ENCODE results near the gene NDEL1. TPM values are rescaled to one million over a fixed set of nuclear protein-coding genes. Genes with fewer than 3 reads are reported as not detected.
A peak's percentile ranks its signal among the peaks of the same experiment; 100 is the strongest.

Gene NDEL1
- total and polyA plus RNA-seq, 8 donors, result 14.4 to 28.8 (median 21.0) TPM

DNA sequence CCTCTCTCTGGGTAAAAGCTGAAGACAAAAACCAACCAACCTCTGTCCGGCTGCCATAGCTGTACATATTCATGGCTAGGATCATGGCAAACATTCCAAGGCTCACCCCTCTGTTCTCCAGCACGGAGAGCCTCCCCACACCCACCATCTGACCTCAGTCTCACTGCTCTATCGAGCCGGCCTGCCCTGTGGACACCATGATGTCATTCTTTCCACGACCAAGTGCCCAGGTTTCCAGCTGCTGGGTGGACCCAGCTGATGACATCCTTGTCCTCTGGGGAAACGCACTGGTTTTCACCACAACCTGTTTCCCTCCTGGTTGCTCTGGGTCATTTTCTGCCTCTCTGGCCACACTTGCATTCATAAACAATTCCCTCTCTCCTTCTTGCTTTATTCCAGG is 67.7 kb downstream of the NDEL1 start:
- no peaks in the 10 kb centered on the region for H3K9me3 ChIP-seq
- intact Hi-C loops (cut with DNase I), result loop anchor here in 1 of 3 donors (10.0 kb wide), 1 partner anchor 59 kb away; no protein-coding TSS in a partner anchor
- 81 to 87% methylated on average over 6 of the region's 6 CpGs for WGBS, 2 donors
- TF ChIP-seq, protein P1, sequence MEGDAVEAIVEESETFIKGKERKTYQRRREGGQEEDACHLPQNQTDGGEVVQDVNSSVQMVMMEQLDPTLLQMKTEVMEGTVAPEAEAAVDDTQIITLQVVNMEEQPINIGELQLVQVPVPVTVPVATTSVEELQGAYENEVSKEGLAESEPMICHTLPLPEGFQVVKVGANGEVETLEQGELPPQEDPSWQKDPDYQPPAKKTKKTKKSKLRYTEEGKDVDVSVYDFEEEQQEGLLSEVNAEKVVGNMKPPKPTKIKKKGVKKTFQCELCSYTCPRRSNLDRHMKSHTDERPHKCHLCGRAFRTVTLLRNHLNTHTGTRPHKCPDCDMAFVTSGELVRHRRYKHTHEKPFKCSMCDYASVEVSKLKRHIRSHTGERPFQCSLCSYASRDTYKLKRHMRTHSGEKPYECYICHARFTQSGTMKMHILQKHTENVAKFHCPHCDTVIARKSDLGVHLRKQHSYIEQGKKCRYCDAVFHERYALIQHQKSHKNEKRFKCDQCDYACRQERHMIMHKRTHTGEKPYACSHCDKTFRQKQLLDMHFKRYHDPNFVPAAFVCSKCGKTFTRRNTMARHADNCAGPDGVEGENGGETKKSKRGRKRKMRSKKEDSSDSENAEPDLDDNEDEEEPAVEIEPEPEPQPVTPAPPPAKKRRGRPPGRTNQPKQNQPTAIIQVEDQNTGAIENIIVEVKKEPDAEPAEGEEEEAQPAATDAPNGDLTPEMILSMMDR (IDR thresholded peaks at IDR 0.05), result no peak
- no peak for FAIRE-seq
- peaks cover 0 to 1% (median 0%) of the 10 kb centered on the region in 3 donors for H3K36me3 ChIP-seq
- H3K4me3 ChIP-seq, result no peak overlapping the region
- H3K27me3 ChIP-seq, result no peaks in the 10 kb centered on the region
- H3K4me1 ChIP-seq, result no peaks in the 10 kb centered on the region
- peak in 2 of 4 donors; percentile 19 to 32 for ATAC-seq
- H3K27ac ChIP-seq, result no peak overlapping the region
- DNase-seq, result no peak

DNA sequence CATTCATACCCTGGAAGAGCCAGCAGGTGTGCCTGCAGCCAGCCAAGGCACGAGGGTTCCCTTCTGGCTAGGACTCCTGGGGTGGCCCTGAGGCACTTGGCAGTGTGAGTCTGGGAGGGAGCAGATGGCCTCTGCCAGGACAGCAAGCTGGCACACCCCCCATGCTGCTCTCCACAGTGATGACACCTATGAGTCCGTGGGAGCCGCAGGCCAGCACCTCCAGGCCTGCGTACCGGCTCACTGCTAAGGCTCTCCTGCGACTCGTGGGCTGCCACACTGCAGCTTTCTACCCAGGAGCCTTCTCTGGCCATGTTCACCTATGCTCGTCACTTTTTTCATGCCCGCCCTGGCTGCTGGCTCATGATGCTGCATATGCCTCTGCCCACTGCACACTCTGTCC is 68.1 kb downstream of the NDEL1 start:
- intact Hi-C loops (cut with DNase I), result loop anchor here in 1 of 3 donors (10.0 kb wide), 1 partner anchor 59 kb away; no protein-coding TSS in a partner anchor
- H3K27me3 ChIP-seq, result no peaks in the 10 kb centered on the region
- no peaks in the 10 kb centered on the region for H3K9me3 ChIP-seq
- ATAC-seq (peak in 1 of 4 donors; percentile 28), FAIRE-seq (no peak), DNase-seq (no peak)
- no peaks in the 10 kb centered on the region for H3K4me1 ChIP-seq
- TF ChIP-seq, protein P1 (IDR thresholded peaks at IDR 0.05), result no peak
- WGBS, 2 donors, result 84 to 85% methylated on average over 9 of the region's 9 CpGs
- no peak overlapping the region for H3K27ac ChIP-seq
- no peak overlapping the region for H3K4me3 ChIP-seq
- H3K36me3 ChIP-seq, result peaks cover 0 to 6% (median 0%) of the 10 kb centered on the region in 3 donors

DNA sequence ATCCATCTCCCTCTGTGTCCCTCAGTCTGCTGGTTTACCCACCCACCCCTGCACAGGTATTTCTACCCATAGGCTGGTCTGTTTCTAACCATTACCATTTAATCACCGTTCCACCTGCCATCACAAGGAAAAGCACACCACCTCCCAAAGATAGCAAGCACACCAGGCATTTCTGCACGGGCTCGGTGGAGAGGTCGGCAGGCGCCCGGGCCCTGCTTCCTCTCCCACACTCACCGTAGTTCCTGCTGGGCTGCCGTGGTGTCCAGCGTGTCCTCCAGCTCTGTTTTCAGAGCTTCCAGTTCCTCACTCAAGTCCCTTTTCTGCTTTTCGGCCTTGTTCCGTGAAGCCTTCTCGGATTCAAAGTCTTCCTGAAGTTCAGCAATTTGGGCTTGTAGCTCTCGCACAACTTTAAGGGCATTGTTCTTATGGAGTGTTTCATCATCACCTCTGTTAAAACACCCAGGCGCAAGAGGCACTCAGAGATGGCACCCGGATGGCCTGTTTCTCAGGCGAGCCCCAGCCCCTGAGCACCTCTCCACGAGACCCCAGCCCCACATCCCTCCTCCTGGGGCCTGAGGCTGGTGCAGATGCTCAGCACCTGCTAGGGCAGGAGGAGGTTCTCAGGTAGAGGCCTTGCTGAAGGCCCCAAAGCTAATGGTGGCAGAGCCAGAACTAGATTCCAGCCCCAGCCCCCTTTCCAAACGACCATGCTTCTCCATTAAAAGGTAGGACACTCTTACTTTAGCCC is 69.0 kb downstream of the NDEL1 start:
- H3K27me3 ChIP-seq, result no peaks in the 10 kb centered on the region
- no peak overlapping the region for H3K4me3 ChIP-seq
- H3K4me1 ChIP-seq, result no peaks in the 10 kb centered on the region
- ATAC-seq (no peak), FAIRE-seq (no peak), DNase-seq (no peak)
- WGBS, 2 donors, result 94 to 97% methylated on average over 18 of the region's 18 CpGs
- peaks cover 0 to 12% (median 0%) of the 10 kb centered on the region in 3 donors for H3K36me3 ChIP-seq
- H3K27ac ChIP-seq, result no peak overlapping the region
- H3K9me3 ChIP-seq, result no peaks in the 10 kb centered on the region
- intact Hi-C loops (cut with DNase I), result loop anchor here in 1 of 3 donors (10.0 kb wide), 1 partner anchor 60 kb away; no protein-coding TSS in a partner anchor
- TF ChIP-seq, protein P1 (IDR thresholded peaks at IDR 0.05), result no peak

GRCh38 chr17:8506145-8506544 is 70.5 kb downstream of the NDEL1 start:
- DNase-seq, result no peak
- intact Hi-C loops (cut with DNase I), result loop anchor here in 1 of 3 donors (10.0 kb wide), 1 partner anchor 61 kb away; no protein-coding TSS in a partner anchor
- H3K27me3 ChIP-seq, result no peaks in the 10 kb centered on the region
- 85 to 88% methylated on average over 14 of the region's 14 CpGs for WGBS, 2 donors
- H3K4me1 ChIP-seq, result no peaks in the 10 kb centered on the region
- H3K9me3 ChIP-seq, result no peaks in the 10 kb centered on the region
- H3K27ac ChIP-seq, result no peak overlapping the region
- H3K36me3 ChIP-seq, result peaks cover 0 to 12% (median 0%) of the 10 kb centered on the region in 3 donors
- H3K4me3 ChIP-seq, result no peak overlapping the region
- no peak for ATAC-seq
- no peak for FAIRE-seq
- TF ChIP-seq, protein P1 (IDR thresholded peaks at IDR 0.05), result no peak

DNA sequence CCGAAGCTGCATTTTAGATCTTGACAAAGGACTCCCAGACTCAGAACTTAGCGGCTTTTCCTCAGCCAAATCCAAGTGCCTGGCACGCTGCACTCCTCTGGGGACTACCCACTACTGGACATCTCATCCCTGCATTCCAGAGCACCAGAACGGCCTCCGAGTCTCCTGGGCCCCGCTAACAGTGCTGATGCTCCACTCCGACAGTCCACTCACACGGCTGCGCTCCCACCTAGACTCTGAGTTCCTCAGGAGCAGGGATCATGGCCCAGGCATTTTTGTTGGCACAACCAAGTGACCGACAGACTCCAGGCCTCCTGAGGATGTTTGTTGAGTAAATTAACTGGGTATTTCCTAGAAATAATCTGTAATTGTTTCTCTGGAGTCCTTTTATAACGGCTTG is 79.1 kb downstream of the NDEL1 start:
- TF ChIP-seq, protein P1 (IDR thresholded peaks at IDR 0.05), result no peak
- no peak overlapping the region for H3K27ac ChIP-seq
- WGBS, 2 donors, result 95 to 96% methylated on average over 11 of the region's 11 CpGs
- FAIRE-seq (no peak), DNase-seq (no peak), ATAC-seq (no peak)
- peaks cover 0 to 15% (median 3%) of the 10 kb centered on the region in 3 donors for H3K36me3 ChIP-seq
- no peak overlapping the region for H3K4me3 ChIP-seq
- H3K4me1 ChIP-seq, result no peaks in the 10 kb centered on the region
- intact Hi-C loops (cut with DNase I), result no loop called here
- H3K27me3 ChIP-seq, result no peaks in the 10 kb centered on the region
- no peaks in the 10 kb centered on the region for H3K9me3 ChIP-seq

Measured in pancreas (tissue), 10 donors.